ENCODE measurements around the gene DNAH3.

Gene DNAH3

DNA sequence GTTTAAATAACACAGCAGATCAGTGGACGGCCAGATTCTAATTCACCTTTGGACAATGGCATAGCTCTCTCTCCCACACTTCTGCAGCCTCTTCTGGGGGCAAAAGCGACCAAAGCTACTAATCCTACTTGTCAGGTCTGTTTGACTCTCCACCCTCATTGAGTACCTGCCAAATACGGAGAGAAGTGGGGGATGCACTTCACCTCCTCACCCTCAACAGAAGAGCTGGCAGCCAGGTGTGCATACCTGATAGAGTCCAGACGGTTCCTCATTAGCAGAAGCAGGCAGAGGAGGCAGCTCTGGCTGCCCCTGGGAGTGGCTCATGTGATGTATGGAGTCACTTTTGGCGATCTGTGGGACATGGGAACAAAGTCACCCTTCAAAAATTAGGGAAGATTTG, 4.9 kb downstream of the DNAH3 start:
- no peak for TF ChIP-seq MYC (IDR thresholded peaks at IDR 0.05; ENCODE audit: low read depth, low read length)
- TF ChIP-seq, protein P1, sequence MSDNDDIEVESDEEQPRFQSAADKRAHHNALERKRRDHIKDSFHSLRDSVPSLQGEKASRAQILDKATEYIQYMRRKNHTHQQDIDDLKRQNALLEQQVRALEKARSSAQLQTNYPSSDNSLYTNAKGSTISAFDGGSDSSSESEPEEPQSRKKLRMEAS (IDR thresholded peaks at IDR 0.05; ENCODE audit: low read depth, low read length): no peak
- TF ChIP-seq, protein P2, sequence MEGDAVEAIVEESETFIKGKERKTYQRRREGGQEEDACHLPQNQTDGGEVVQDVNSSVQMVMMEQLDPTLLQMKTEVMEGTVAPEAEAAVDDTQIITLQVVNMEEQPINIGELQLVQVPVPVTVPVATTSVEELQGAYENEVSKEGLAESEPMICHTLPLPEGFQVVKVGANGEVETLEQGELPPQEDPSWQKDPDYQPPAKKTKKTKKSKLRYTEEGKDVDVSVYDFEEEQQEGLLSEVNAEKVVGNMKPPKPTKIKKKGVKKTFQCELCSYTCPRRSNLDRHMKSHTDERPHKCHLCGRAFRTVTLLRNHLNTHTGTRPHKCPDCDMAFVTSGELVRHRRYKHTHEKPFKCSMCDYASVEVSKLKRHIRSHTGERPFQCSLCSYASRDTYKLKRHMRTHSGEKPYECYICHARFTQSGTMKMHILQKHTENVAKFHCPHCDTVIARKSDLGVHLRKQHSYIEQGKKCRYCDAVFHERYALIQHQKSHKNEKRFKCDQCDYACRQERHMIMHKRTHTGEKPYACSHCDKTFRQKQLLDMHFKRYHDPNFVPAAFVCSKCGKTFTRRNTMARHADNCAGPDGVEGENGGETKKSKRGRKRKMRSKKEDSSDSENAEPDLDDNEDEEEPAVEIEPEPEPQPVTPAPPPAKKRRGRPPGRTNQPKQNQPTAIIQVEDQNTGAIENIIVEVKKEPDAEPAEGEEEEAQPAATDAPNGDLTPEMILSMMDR (IDR thresholded peaks at IDR 0.05; ENCODE audit: low read depth, low read length): no peak
- no peak for TF ChIP-seq POLR2A (IDR thresholded peaks at IDR 0.05; ENCODE audit: extremely low read depth, insufficient read length)
- DNase-seq (ENCODE audit: low read depth): no peak
- no peak overlapping the region for H3K4me3 ChIP-seq (ENCODE audit: low read depth, low read length)

DNA sequence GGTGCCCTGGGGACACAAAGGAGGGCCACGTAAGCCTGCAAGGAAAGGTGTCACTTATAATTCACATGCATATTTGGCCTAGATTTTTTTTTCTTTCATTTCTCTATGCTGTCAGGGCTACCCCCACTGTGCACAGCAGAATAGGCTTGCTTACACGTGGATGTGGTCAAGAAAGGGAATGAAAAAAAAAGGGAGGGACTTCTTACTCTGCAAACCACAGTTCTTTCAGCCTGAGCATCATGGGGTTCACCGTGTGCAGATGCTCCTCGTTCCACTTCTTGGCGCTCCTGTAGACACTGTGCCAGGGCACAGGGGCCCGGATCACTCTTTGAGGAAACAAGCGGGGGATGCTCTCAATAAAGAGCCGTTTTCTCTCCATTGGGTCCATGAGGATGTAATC, 16.6 kb downstream of the DNAH3 start:
- DNase-seq (ENCODE audit: low read depth): no peak
- TF ChIP-seq, protein P1 (IDR thresholded peaks at IDR 0.05; ENCODE audit: low read depth, low read length): no peak
- TF ChIP-seq, protein P2 (IDR thresholded peaks at IDR 0.05; ENCODE audit: low read depth, low read length): no peak
- TF ChIP-seq POLR2A (IDR thresholded peaks at IDR 0.05; ENCODE audit: extremely low read depth, insufficient read length) (no peak), MYC (IDR thresholded peaks at IDR 0.05; ENCODE audit: low read depth, low read length) (no peak)

DNA sequence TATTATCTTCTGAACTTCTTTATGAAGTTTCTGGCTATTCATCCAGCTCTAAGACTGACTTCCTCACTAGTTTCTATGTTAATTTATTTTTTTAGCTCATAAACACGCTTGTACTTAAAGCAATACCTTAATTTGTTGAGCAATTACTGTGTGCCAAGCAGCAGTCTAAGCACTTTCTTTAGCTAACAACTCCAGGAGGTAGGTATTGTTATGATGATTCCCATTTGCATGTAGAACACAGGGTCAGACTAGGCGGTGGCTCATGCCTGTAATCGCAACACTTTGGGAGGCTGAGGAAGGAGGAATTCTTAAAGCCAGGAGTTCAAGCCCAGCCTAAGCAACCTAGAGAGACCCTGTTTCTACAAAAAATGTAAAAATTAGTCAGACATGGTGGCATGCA, 19.8 kb downstream of the DNAH3 start:
- H3K4me3 ChIP-seq (ENCODE audit: low read depth, low read length): no peak overlapping the region
- no peak for DNase-seq (ENCODE audit: low read depth)
- TF ChIP-seq, protein P1 (IDR thresholded peaks at IDR 0.05; ENCODE audit: low read depth, low read length): no peak
- no peak for TF ChIP-seq POLR2A (IDR thresholded peaks at IDR 0.05; ENCODE audit: extremely low read depth, insufficient read length)
- TF ChIP-seq, protein P2 (IDR thresholded peaks at IDR 0.05; ENCODE audit: low read depth, low read length): no peak
- no peak for TF ChIP-seq MYC (IDR thresholded peaks at IDR 0.05; ENCODE audit: low read depth, low read length)

More for the DNA sequence above, 16.6 kb downstream of the DNAH3 start:
- no peak overlapping the region for H3K4me3 ChIP-seq (ENCODE audit: low read depth, low read length)

DNA sequence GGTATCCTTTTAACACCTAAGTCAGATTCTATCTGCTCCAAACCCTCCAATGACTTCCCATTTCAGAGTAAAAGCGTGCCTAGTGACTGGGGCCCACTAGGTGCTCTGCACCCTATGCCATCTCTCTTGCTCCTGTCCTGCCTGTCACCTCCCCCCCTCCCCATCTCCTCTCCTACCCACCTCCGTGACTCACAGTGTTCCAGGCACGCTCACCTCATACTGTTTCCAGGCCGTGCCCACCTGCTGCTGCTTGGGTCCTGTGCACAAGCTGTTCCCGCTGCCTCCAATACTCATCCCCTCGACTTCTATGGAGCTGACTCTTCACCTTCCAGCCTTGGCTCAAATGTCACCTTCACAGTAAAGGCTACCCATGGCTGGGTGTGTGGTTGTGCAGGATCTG, 21.7 kb downstream of the DNAH3 start:
- H3K4me3 ChIP-seq (ENCODE audit: low read depth, low read length): no peak overlapping the region
- TF ChIP-seq, protein P1 (IDR thresholded peaks at IDR 0.05; ENCODE audit: low read depth, low read length): no peak
- TF ChIP-seq, protein P2 (IDR thresholded peaks at IDR 0.05; ENCODE audit: low read depth, low read length): no peak
- no peak for TF ChIP-seq MYC (IDR thresholded peaks at IDR 0.05; ENCODE audit: low read depth, low read length)
- TF ChIP-seq POLR2A (IDR thresholded peaks at IDR 0.05; ENCODE audit: extremely low read depth, insufficient read length): no peak
- no peak for DNase-seq (ENCODE audit: low read depth)

DNA sequence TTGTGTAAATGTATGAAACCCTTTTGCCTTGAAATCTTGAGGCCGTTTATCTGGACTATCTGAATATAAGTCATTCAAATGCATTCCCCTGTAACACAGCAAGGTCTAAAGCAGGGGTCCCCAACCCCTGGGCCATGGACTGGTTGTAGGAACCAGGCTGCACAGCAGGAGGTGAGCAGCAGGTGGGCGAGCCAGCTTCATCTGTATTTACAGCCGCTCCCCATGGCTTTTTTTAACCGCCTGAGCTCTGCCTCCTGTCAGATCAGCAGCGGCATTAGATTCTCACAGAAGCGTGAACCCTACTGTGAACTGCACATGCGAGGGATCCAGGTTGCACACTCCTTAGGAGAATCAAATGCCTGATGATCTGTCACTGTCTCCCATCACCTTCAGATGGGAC, 24.1 kb downstream of the DNAH3 start:
- DNase-seq (ENCODE audit: low read depth): no peak
- no peak overlapping the region for H3K4me3 ChIP-seq (ENCODE audit: low read depth, low read length)
- TF ChIP-seq, protein P2 (IDR thresholded peaks at IDR 0.05; ENCODE audit: low read depth, low read length): no peak
- TF ChIP-seq MYC (IDR thresholded peaks at IDR 0.05; ENCODE audit: low read depth, low read length) (no peak), POLR2A (IDR thresholded peaks at IDR 0.05; ENCODE audit: extremely low read depth, insufficient read length) (no peak)
- TF ChIP-seq, protein P1 (IDR thresholded peaks at IDR 0.05; ENCODE audit: low read depth, low read length): no peak

DNA sequence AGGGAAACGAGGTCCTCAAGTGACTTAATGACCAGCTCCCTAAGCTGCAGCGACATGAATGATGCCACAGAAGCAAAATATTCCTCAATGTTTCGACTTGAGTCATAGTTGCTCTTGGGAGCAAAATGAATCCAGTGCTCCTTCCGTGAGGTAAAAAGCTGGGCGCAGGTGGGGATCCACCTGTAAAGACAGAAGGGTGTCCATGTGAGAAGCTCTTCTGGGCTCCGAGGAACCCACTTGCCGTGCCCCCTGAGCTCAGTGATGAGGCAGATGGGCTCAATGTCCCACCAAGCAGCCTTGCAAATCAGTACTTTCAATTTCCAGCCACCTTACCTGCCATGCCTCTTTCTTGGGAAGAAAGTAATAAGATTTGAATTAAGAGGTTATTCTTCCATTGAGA, 25.5 kb downstream of the DNAH3 start:
- TF ChIP-seq MYC (IDR thresholded peaks at IDR 0.05; ENCODE audit: low read depth, low read length) (no peak), POLR2A (IDR thresholded peaks at IDR 0.05; ENCODE audit: extremely low read depth, insufficient read length) (no peak)
- TF ChIP-seq, protein P1 (IDR thresholded peaks at IDR 0.05; ENCODE audit: low read depth, low read length): no peak
- TF ChIP-seq, protein P2 (IDR thresholded peaks at IDR 0.05; ENCODE audit: low read depth, low read length): no peak
- H3K4me3 ChIP-seq (ENCODE audit: low read depth, low read length): no peak overlapping the region

More for the DNA sequence above, 25.5 kb downstream of the DNAH3 start:
- no peak for DNase-seq (ENCODE audit: low read depth)

Measured in NB4 (cell line).